ENCODE results near the gene STAB2. TPM values are rescaled to one million over a fixed set of nuclear protein-coding genes. Genes with fewer than 3 reads are reported as not detected.

The STAB2 gene
- total RNA-seq, 1 donor from 2014 or later, result not detected

GRCh38 chr12:103757248-103757647 is 170.2 kb downstream of the STAB2 start:
- H3K27me3 ChIP-seq (ENCODE audit: control insufficient read depth, insufficient read depth, low read length), result no peaks in the 10 kb centered on the region
- FAIRE-seq (no peak), DNase-seq (ENCODE audit: low read depth) (no peak)
- no peak for TF ChIP-seq CTCF (IDR thresholded peaks at IDR 0.05; ENCODE audit: insufficient read depth, low read length, severe bottlenecking)
- no peak overlapping the region for H3K4me3 ChIP-seq (ENCODE audit: low read depth, low read length)
- H3K36me3 ChIP-seq (ENCODE audit: control insufficient read depth, insufficient read depth, low read length), result peaks cover 3% of the 10 kb centered on the region

GRCh38 chr12:103758310-103759089 is 171.4 kb downstream of the STAB2 start:
- DNase-seq (ENCODE audit: low read depth), result peak; percentile 18
- Histone ChIP-seq H3K27me3 (ENCODE audit: control insufficient read depth, insufficient read depth, low read length) (no peaks in the 10 kb centered on the region), H3K4me3 (ENCODE audit: low read depth, low read length) (no peak overlapping the region), H3K36me3 (ENCODE audit: control insufficient read depth, insufficient read depth, low read length) (peaks cover 3% of the 10 kb centered on the region)
- no peak for TF ChIP-seq CTCF (IDR thresholded peaks at IDR 0.05; ENCODE audit: insufficient read depth, low read length, severe bottlenecking)
- no peak for FAIRE-seq

GRCh38 chr12:103762473-103762872 is 175.4 kb downstream of the STAB2 start:
- peaks cover 4% of the 10 kb centered on the region for H3K36me3 ChIP-seq (ENCODE audit: control insufficient read depth, insufficient read depth, low read length)

GRCh38 chr12:103765322-103765721 is 178.2 kb downstream of the STAB2 start:
- FAIRE-seq, result no peak
- Histone ChIP-seq H3K4me3 (ENCODE audit: low read depth, low read length) (no peak overlapping the region), H3K36me3 (ENCODE audit: control insufficient read depth, insufficient read depth, low read length) (peaks cover 6% of the 10 kb centered on the region), H3K27me3 (ENCODE audit: control insufficient read depth, insufficient read depth, low read length) (no peaks in the 10 kb centered on the region)
- TF ChIP-seq CTCF (IDR thresholded peaks at IDR 0.05; ENCODE audit: insufficient read depth, low read length, severe bottlenecking), result no peak
- DNase-seq (ENCODE audit: low read depth), result no peak

More at GRCh38 chr12:103762473-103762872, 175.4 kb downstream of the STAB2 start:
- H3K4me3 ChIP-seq (ENCODE audit: low read depth, low read length), result no peak overlapping the region
- H3K27me3 ChIP-seq (ENCODE audit: control insufficient read depth, insufficient read depth, low read length), result no peaks in the 10 kb centered on the region
- FAIRE-seq (no peak), DNase-seq (ENCODE audit: low read depth) (no peak)
- TF ChIP-seq CTCF (IDR thresholded peaks at IDR 0.05; ENCODE audit: insufficient read depth, low read length, severe bottlenecking), result no peak

- no peak for FAIRE-seq
- DNase-seq (ENCODE audit: low read depth), result no peak
- Histone ChIP-seq H3K27me3 (ENCODE audit: control insufficient read depth, insufficient read depth, low read length) (no peaks in the 10 kb centered on the region), H3K4me3 (ENCODE audit: low read depth, low read length) (no peak overlapping the region), H3K36me3 (ENCODE audit: control insufficient read depth, insufficient read depth, low read length) (peaks cover 3% of the 10 kb centered on the region)
- TF ChIP-seq CTCF (IDR thresholded peaks at IDR 0.05; ENCODE audit: insufficient read depth, low read length, severe bottlenecking), result no peak
These were observed 179.0 kb downstream of the STAB2 start for GRCh38 chr12:103766028-103766427.

All from bronchial epithelial cell (primary cell).